Suprapubic skin (tissue), 3 donors: ENCODE measurements around the gene CLEC1B.

ENCODE experiments used
- CTCF ChIP-seq, 2 donors: fragments of 200-600 bp in 1 of 2; fragments of 450-650 bp in 1 of 2; sonication (generic) in 1 of 2; IDR thresholded peaks; one replicate each; pipeline ENCODE4 v1.5.1; 2016 to 2019; ENCODE audit warnings: antibody characterized with exemption in 2 of 2, mild to moderate bottlenecking in 1 of 2, moderate library complexity in 1 of 2
- EP300 ChIP-seq: sonication (generic); formaldehyde crosslinking; IDR thresholded peaks from one replicate; pipeline ENCODE4 v1.6.1; 2017; ENCODE audit warnings: antibody characterized with exemption

GRCh38 chr12:10021342-10021741 is 22.4 kb upstream of the CLEC1B start:
- no peak for TF ChIP-seq CTCF (IDR thresholded peaks at IDR 0.05)
- no peak for TF ChIP-seq EP300
